PC-9 (cell line): ENCODE results near the gene CMTM6.

ENCODE experiments used
- EZH2 ChIP-seq: fragments of 200-600 bp; sonication (generic); IDR thresholded peaks from 2 replicates; pipeline ENCODE4 v1.8.0; 2017; ENCODE audit warnings: antibody characterized with exemption, low read depth
- TF ChIP-seq, protein P1 (sequence below): fragments of 200-600 bp; sonication (generic); conservative IDR thresholded peaks from 2 replicates; pipeline ENCODE4 v1.6.1; 2017; ENCODE audit warnings: mixed run types, antibody characterized with exemption, mild to moderate bottlenecking, moderate library complexity

DNA sequence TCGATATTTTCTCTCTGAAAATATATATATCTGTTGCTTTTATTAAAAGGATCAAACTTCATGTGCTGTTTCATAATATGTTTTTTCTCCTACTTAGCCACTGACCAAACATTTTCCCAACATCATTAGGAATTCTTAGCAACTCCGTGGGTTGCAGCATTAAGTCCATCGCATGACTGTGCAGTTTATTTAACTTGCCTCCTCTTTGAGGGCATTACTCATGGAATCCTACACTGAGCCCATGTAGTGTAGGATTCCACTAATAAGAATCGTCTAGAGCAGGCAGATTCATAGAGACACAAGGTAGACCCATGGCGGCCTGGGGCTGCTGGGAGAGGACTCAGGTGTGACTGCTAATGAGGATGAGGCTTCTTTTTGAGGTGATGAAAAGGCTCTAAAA is 49.3 kb downstream of the CMTM6 start:
- TF ChIP-seq, protein P1, sequence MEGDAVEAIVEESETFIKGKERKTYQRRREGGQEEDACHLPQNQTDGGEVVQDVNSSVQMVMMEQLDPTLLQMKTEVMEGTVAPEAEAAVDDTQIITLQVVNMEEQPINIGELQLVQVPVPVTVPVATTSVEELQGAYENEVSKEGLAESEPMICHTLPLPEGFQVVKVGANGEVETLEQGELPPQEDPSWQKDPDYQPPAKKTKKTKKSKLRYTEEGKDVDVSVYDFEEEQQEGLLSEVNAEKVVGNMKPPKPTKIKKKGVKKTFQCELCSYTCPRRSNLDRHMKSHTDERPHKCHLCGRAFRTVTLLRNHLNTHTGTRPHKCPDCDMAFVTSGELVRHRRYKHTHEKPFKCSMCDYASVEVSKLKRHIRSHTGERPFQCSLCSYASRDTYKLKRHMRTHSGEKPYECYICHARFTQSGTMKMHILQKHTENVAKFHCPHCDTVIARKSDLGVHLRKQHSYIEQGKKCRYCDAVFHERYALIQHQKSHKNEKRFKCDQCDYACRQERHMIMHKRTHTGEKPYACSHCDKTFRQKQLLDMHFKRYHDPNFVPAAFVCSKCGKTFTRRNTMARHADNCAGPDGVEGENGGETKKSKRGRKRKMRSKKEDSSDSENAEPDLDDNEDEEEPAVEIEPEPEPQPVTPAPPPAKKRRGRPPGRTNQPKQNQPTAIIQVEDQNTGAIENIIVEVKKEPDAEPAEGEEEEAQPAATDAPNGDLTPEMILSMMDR: no peak
- TF ChIP-seq EZH2: no peak
